ENCODE results near the gene NDST1.

- TF ChIP-seq CTCF (IDR thresholded peaks at IDR 0.05) = no peak
- peak in 2 of 3 donors; percentile 32 to 62 for TF ChIP-seq POLR2AphosphoS5 (IDR thresholded peaks at IDR 0.05)
- no peak for TF ChIP-seq EP300 (IDR thresholded peaks at IDR 0.05; ENCODE audit: low read depth)
Observed at GRCh38 chr5:150582241-150583109, 74.5 kb downstream of the NDST1 start.

Measured in transverse colon (tissue), 4 donors.